ENCODE results near the gene KLK2. TPM values are rescaled to one million over a fixed set of nuclear protein-coding genes. Genes with fewer than 3 reads are reported as not detected.

Gene KLK2
- total RNA-seq, 1 experiment from 2014 or later: not detected

DNA sequence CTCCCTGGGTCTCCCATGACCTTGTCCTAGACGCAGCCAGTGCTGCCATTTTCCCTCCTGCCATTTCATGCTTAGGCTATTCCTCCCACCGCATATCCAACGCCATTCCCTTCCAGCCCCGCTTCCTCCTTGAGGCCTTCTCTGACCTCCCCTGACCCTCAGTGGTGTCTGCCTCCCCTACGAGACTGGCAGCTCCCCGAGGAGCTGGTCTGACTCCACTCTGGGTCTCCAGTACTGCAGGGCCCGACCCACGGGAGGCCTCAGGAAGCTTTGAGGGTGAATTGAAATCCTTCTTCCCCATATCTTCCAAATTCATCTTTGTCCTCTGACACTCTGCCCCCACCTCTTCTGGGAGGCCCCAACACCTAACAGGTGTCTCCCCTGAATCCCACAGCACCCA lies 40.6 kb upstream of the KLK2 start:
- H2AFZ ChIP-seq (ENCODE audit: low read length): no peak overlapping the region
- H3K9ac ChIP-seq (ENCODE audit: low read length): no peak overlapping the region
- no peak overlapping the region for H3K4me2 ChIP-seq (ENCODE audit: low read length)
- no peaks in the 10 kb centered on the region for H3K36me3 ChIP-seq (ENCODE audit: low read depth, low read length)
- BruUV-seq (replicated peaks): no TSS peak
- intact Hi-C loops (cut with micrococcal nuclease): no loop called here
- no peaks in the 10 kb centered on the region for H3K9me2 ChIP-seq (replicated peaks; ENCODE audit: low read length)
- H3K9me3 ChIP-seq (ENCODE audit: low read length): no peaks in the 10 kb centered on the region
- peaks cover 29% of the 10 kb centered on the region for H3K27me3 ChIP-seq (ENCODE audit: low read length)
- H3F3A ChIP-seq (ENCODE audit: low read length, unreplicated experiment): no peaks in the 10 kb centered on the region
- TF ChIP-seq EZH2 (IDR thresholded peaks at IDR 0.05; ENCODE audit: low read length, unreplicated experiment): no peak
- TF ChIP-seq EZH2phosphoT487 (IDR thresholded peaks at IDR 0.05; ENCODE audit: borderline replicate concordance, low read length): no peak
- no peak overlapping the region for H3K27ac ChIP-seq (ENCODE audit: low read length)
- no peak overlapping the region for H3K4me3 ChIP-seq (ENCODE audit: low read length)
- DNase-seq (no peak), ATAC-seq (no peak)
- H4K20me1 ChIP-seq (ENCODE audit: low read length): no peaks in the 10 kb centered on the region
- no peaks in the 10 kb centered on the region for H3K79me2 ChIP-seq (ENCODE audit: low read length)
- POLR2A ChIA-PET (ENCODE audit: unreplicated experiment): no interaction called here
- CTCF ChIA-PET: no interaction called here
- peaks cover 3% of the 10 kb centered on the region; the same call in 1 of the 2 replicates for H3K4me1 ChIP-seq (ENCODE audit: insufficient read depth, low read length)

DNA sequence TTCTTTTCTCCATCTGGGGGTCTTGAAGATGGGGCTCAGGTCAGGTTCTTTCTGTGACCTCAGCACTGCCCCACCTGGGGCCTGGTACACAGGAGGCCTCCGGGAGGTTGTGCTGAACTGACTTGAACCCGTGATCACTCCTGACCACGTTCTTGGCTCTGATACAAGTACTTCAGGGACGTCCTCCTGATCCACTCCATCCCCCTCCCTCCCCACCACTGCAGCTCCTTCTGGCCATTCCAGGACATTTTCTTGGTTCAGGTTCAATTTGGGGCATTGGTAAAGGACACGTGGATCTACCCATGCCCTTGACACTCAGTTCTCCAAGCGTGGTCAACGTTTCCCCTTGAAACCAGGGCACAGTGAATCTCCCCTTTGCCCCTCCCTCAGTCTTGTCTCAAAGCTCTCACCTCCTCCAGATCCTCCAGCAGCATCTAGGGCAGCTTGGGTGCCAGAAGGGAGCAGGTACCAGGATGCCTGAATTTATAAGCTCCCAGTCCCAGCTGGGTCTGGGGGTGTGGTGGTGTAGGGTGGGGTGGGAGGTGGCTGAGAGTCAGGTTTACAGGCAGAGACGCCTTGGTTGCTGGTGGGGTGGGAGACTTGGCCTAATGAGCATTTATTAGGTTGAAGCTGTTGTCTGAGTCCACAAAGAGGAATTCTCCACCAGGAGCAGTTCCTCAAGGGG lies 40.0 kb upstream of the KLK2 start, which contains the start of gene KLK15:
TSS of gene KLK15 (minus strand) at position 458 of the 685 bp plus-strand sequence. CDS start 2,082 bp downstream, outside the sequence.
- peaks cover 29% of the 10 kb centered on the region for H3K27me3 ChIP-seq (ENCODE audit: low read length)
- TF ChIP-seq, protein P1, sequence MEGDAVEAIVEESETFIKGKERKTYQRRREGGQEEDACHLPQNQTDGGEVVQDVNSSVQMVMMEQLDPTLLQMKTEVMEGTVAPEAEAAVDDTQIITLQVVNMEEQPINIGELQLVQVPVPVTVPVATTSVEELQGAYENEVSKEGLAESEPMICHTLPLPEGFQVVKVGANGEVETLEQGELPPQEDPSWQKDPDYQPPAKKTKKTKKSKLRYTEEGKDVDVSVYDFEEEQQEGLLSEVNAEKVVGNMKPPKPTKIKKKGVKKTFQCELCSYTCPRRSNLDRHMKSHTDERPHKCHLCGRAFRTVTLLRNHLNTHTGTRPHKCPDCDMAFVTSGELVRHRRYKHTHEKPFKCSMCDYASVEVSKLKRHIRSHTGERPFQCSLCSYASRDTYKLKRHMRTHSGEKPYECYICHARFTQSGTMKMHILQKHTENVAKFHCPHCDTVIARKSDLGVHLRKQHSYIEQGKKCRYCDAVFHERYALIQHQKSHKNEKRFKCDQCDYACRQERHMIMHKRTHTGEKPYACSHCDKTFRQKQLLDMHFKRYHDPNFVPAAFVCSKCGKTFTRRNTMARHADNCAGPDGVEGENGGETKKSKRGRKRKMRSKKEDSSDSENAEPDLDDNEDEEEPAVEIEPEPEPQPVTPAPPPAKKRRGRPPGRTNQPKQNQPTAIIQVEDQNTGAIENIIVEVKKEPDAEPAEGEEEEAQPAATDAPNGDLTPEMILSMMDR (conservative IDR thresholded peaks at IDR 0.05; ENCODE audit: low read depth, low read length): no peak
- no peak for TF ChIP-seq EZH2phosphoT487 (IDR thresholded peaks at IDR 0.05; ENCODE audit: borderline replicate concordance, low read length)
- TF ChIP-seq EZH2 (IDR thresholded peaks at IDR 0.05; ENCODE audit: low read length, unreplicated experiment): no peak
- no peaks in the 10 kb centered on the region for H3K79me2 ChIP-seq (ENCODE audit: low read length)
- no peak within 1 kb of the TSS for H3K9ac ChIP-seq (ENCODE audit: low read length)
- H3K9me3 ChIP-seq (ENCODE audit: low read length): no peaks in the 10 kb centered on the region
- DNase-seq (no peak), ATAC-seq (no peak)
- no peak within 1 kb of the TSS for H3K27ac ChIP-seq (ENCODE audit: low read length)
- H3F3A ChIP-seq (ENCODE audit: low read length, unreplicated experiment): no peaks in the 10 kb centered on the region
- intact Hi-C loops (cut with micrococcal nuclease): no loop called here
- no peak within 1 kb of the TSS for H2AFZ ChIP-seq (ENCODE audit: low read length)
- CTCF ChIA-PET: no interaction called here
- peaks cover 3% of the 10 kb centered on the region; the same call in 1 of the 2 replicates for H3K4me1 ChIP-seq (ENCODE audit: insufficient read depth, low read length)
- no peaks in the 10 kb centered on the region for H4K20me1 ChIP-seq (ENCODE audit: low read length)
- no peak within 1 kb of the TSS for H3K4me2 ChIP-seq (ENCODE audit: low read length)
- BruUV-seq (replicated peaks): no TSS peak
- H3K4me3 ChIP-seq (ENCODE audit: low read length): no peak within 1 kb of the TSS
- H3K9me2 ChIP-seq (replicated peaks; ENCODE audit: low read length): no peaks in the 10 kb centered on the region
- POLR2A ChIA-PET (ENCODE audit: unreplicated experiment): no interaction called here
- H3K36me3 ChIP-seq (ENCODE audit: low read depth, low read length): no peaks in the 10 kb centered on the region

DNA sequence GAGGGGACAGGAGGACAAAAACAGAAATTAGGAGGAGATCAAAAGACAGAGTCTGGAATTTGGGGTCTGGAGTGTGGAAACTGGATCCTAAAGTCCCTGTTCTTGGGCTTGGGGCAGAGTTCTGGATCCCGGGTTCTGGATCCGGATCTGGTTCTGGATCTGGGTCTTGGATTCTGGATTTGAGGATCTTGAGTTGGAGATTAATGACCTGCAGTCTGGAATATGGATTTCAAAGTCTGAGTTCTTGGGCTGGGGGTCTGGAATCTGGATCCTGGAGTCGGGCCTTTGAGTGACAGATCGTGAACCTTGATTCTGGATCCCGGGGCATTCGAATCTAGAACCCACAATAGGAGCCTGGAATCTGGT lies 39.5 kb upstream of the KLK2 start:
- Histone ChIP-seq H3K4me3 (ENCODE audit: low read length) (no peak overlapping the region), H3K27ac (ENCODE audit: low read length) (no peak overlapping the region), H3K9me2 (replicated peaks; ENCODE audit: low read length) (no peaks in the 10 kb centered on the region), H3K4me1 (ENCODE audit: insufficient read depth, low read length) (peaks cover 3% of the 10 kb centered on the region; the same call in 1 of the 2 replicates), H4K20me1 (ENCODE audit: low read length) (no peaks in the 10 kb centered on the region), H3K9ac (ENCODE audit: low read length) (no peak overlapping the region), H3K9me3 (ENCODE audit: low read length) (no peaks in the 10 kb centered on the region), H3K79me2 (ENCODE audit: low read length) (no peaks in the 10 kb centered on the region), H2AFZ (ENCODE audit: low read length) (no peak overlapping the region), H3F3A (ENCODE audit: low read length, unreplicated experiment) (no peaks in the 10 kb centered on the region), H3K4me2 (ENCODE audit: low read length) (no peak overlapping the region), H3K27me3 (ENCODE audit: low read length) (peaks cover 26% of the 10 kb centered on the region), H3K36me3 (ENCODE audit: low read depth, low read length) (no peaks in the 10 kb centered on the region)
- BruUV-seq (replicated peaks): no TSS peak
- POLR2A ChIA-PET (ENCODE audit: unreplicated experiment): no interaction called here
- intact Hi-C loops (cut with micrococcal nuclease): no loop called here
- no peak for TF ChIP-seq EZH2phosphoT487 (IDR thresholded peaks at IDR 0.05; ENCODE audit: borderline replicate concordance, low read length)
- TF ChIP-seq, protein P1 (conservative IDR thresholded peaks at IDR 0.05; ENCODE audit: low read depth, low read length): no peak
- TF ChIP-seq EZH2 (IDR thresholded peaks at IDR 0.05; ENCODE audit: low read length, unreplicated experiment): no peak
- ATAC-seq (no peak), DNase-seq (no peak)
- CTCF ChIA-PET: no interaction called here
